GM12878 (cell line): Measurements from ENCODE around the gene VSX2. TPM values are rescaled to one million over a fixed set of nuclear protein-coding genes. Genes with fewer than 3 reads are reported as not detected.

Experiments used
- ATAC-seq: fragments of 200-7000 bp; cut with Tn5 transposase; 3 replicates; pipeline ENCODE4 v1.9.1; 2020; ENCODE audit warnings: mild to moderate bottlenecking, moderate library complexity
- BruUV-seq: library from RNA; stranded (reverse); fragments of 400-500 nt; replicated peaks from 2 replicates; lab custom pipeline; 2021; lab: Mats Ljungman, UMichigan
- CTCF ChIA-PET: fragments of 300-600 bp; sonication (Branson Sonifier 250); formaldehyde crosslinking; extraction: SDS; loops from one replicate; lab custom pipeline; 2021; ENCODE audit warnings: inconsistent platforms; lab: Yijun Ruan, JAX
- POLR2A ChIA-PET: fragments of 350-600 bp; formaldehyde crosslinking; extraction: SDS; loops from one replicate; lab custom pipeline; 2021; ENCODE audit warnings: inconsistent platforms; lab: Charles Lee
- RAD21 ChIA-PET: fragments of 300-600 bp; sonication (Branson Sonifier 250); formaldehyde crosslinking; loops from one replicate; lab custom pipeline; 2023; ENCODE audit warnings: antibody characterized with exemption; ENCODE audit not compliant: unreplicated experiment; lab: Charles Lee
- SMC1A ChIA-PET: fragments of 300-600 bp; sonication (Branson Sonifier 250); formaldehyde crosslinking; loops from one replicate; lab custom pipeline; 2023; ENCODE audit not compliant: unreplicated experiment, uncharacterized antibody; lab: Charles Lee
- DNase-seq: peaks from one replicate; pipeline ENCODE4 v3.0.0-alpha.2; 2011; ENCODE audit warnings: low read depth, low spot score
- FAIRE-seq: peaks from 3 replicates; lab custom pipeline; 2011; peaks lifted over from hg19 to GRCh38; lab: Jason Lieb, UNC
- H2AFZ ChIP-seq: 2 replicates; pipeline ENCODE4 v1.6.0; 2011; ENCODE audit warnings: low read depth, low read length, control low read depth; ENCODE audit not compliant: control insufficient read depth
- H3K27ac ChIP-seq: 2 replicates; pipeline ENCODE4 v1.5.1; 2011; ENCODE audit warnings: control low read depth; ENCODE audit not compliant: control insufficient read depth, insufficient read depth
- H3K27me3 ChIP-seq, 2 experiments: replicated peaks in 1 of 2; 2 replicates each; pipeline versions ENCODE4 v1.6.0 to v1.6.1; 2011; ENCODE audit warnings: low read length in 1 of 2; ENCODE audit not compliant: control insufficient read depth in 2 of 2, insufficient read depth in 2 of 2
- H3K36me3 ChIP-seq, 2 experiments: 2 replicates each; pipeline ENCODE4 v1.5.1; 2011; ENCODE audit warnings: low read length in 1 of 2; ENCODE audit not compliant: control insufficient read depth in 2 of 2, insufficient read depth in 2 of 2
- H3K4me1 ChIP-seq: 2 replicates; pipeline ENCODE4 v1.6.1; 2011; ENCODE audit warnings: mild to moderate bottlenecking, low read length, moderate library complexity, mixed read lengths; ENCODE audit not compliant: control insufficient read depth, insufficient read depth
- H3K4me2 ChIP-seq: 2 replicates; pipeline ENCODE4 v1.6.0; 2011; ENCODE audit warnings: control low read depth; ENCODE audit not compliant: control insufficient read depth, insufficient read depth
- H3K4me3 ChIP-seq: fragments of 200-600 bp; sonication (generic); 2 replicates; pipeline ENCODE4 v1.5.1; 2016
- H3K79me2 ChIP-seq: 2 replicates; pipeline ENCODE4 v1.6.0; 2011; ENCODE audit warnings: low read length; ENCODE audit not compliant: control insufficient read depth, insufficient read depth
- H3K9ac ChIP-seq: 2 replicates; pipeline ENCODE4 v1.8.0; 2011; ENCODE audit warnings: low read length, control low read depth, mixed read lengths; ENCODE audit not compliant: control insufficient read depth, insufficient read depth
- H3K9me3 ChIP-seq: replicated peaks from 3 replicates; pipeline ENCODE4 v1.5.1; 2011; ENCODE audit warnings: mild to moderate bottlenecking, low read length; ENCODE audit not compliant: control insufficient read depth, insufficient read depth
- H4K20me1 ChIP-seq: 2 replicates; pipeline ENCODE4 v1.6.0; 2011; ENCODE audit not compliant: control insufficient read depth, insufficient read depth
- FOXK2 ChIP-seq: fragments of 450-650 bp; IDR thresholded peaks from 2 replicates; pipeline ENCODE4 v1.6.1; 2017; ENCODE audit warnings: mild to moderate bottlenecking, moderate library complexity
- JUNB ChIP-seq: IDR thresholded peaks from 2 replicates; pipeline ENCODE4 v1.6.1; 2016; ENCODE audit warnings: antibody characterized with exemption, mild to moderate bottlenecking
- NFIC ChIP-seq: IDR thresholded peaks from 2 replicates; pipeline ENCODE4 v1.6.1; 2012; ENCODE audit warnings: low read depth, mild to moderate bottlenecking, inconsistent platforms, low read length, moderate library complexity
- NR2C2 ChIP-seq: IDR thresholded peaks from 2 replicates; pipeline ENCODE4 v1.6.1; 2011; ENCODE audit warnings: borderline replicate concordance, low read depth; ENCODE audit not compliant: control insufficient read depth, insufficient read length
- PRDM15 ChIP-seq: fragments of 450-650 bp; formaldehyde crosslinking; IDR thresholded peaks from 2 replicates; pipeline ENCODE4 v1.4.0; 2020; ENCODE audit warnings: mild to moderate bottlenecking, moderate library complexity
- WRNIP1 ChIP-seq: IDR thresholded peaks from 2 replicates; pipeline ENCODE4 v1.6.1; 2011; ENCODE audit warnings: low read depth, low read length, improper control_type of control experiment, borderline replicate concordance
- WGBS: methylation state at CpG from one replicate; pipeline ENCODE4 v1.1.6; 2016; ENCODE audit warnings: low lambda C conversion rate; ENCODE audit not compliant: insufficient replicate concordance, insufficient coverage; ENCODE audit errors: missing lambda C conversion rate; 5-methylcytosine and 5-hydroxymethylcytosine counted together
- in situ Hi-C: fragments of 300-500 bp; cut with MboI; formaldehyde crosslinking; loops from 9 replicates; pipeline ENCODE4 v1.14.3; 2018; ENCODE audit warnings: mixed read lengths
- intact Hi-C: fragments of 100-400 bp; cut with micrococcal nuclease; formaldehyde crosslinking; loops from one replicate; pipeline ENCODE4 v1.14.2; 2022; ENCODE audit not compliant: unreplicated experiment
- polyA plus RNA-seq, 11 experiments: library from polyadenylated mRNA; depleted of rRNA in 4 of 11; unstranded in 6 of 11; stranded (reverse) in 5 of 11; fragments of >200 nt; fragmentation: Nextera tagmentation in 4 of 11; fragmentation: Illumina TruSeq in 1 of 11; extraction: Ambion mirVana in 4 of 11; extraction: Trizol in 1 of 11; gene quantifications; 1 replicate in 1 of 11; 2 replicates in 10 of 11; pipeline versions ENCODE4 v1.2.1 to v1.2.3, GENCODE V29; 2011 to 2016; ENCODE audit warnings: inconsistent platforms in 2 of 11, missing spikeins in 2 of 11, low read depth in 1 of 11
- total RNA-seq, 4 experiments: library from RNA; depleted of rRNA in 3 of 4; stranded (reverse); fragments of >200 nt in 3 of 4; fragmentation: Illumina TruSeq in 1 of 4; extraction: Trizol in 1 of 4; gene quantifications; 2 replicates each; pipeline versions ENCODE4 v1.2.1 to v1.2.3, GENCODE V29; 2013 to 2021
- TF ChIP-seq, protein P1 (sequence below): IDR thresholded peaks from 2 replicates; pipeline ENCODE4 v1.6.1; 2012; ENCODE audit warnings: improper control_type of control experiment, low read depth, low read length; ENCODE audit not compliant: insufficient replicate concordance
- TF ChIP-seq, protein P2 (sequence below): fragments of 450-650 bp; IDR thresholded peaks from 2 replicates; pipeline ENCODE4 v1.6.1; 2018; ENCODE audit warnings: borderline replicate concordance, mild to moderate bottlenecking; ENCODE audit not compliant: partially characterized antibody

Gene VSX2
- total and polyA plus RNA-seq, 10 of the 15 experiments (the other 5 are each of a cell fraction or from before 2014, with no cell fraction given) = 0.04 to 0.05 TPM; not detected in 8

GRCh38 chr14:74223016-74223415, 16.2 kb upstream of the VSX2 start (continued):
- no peak for TF ChIP-seq PRDM15 (CRISPR knock-in tag)

DNA sequence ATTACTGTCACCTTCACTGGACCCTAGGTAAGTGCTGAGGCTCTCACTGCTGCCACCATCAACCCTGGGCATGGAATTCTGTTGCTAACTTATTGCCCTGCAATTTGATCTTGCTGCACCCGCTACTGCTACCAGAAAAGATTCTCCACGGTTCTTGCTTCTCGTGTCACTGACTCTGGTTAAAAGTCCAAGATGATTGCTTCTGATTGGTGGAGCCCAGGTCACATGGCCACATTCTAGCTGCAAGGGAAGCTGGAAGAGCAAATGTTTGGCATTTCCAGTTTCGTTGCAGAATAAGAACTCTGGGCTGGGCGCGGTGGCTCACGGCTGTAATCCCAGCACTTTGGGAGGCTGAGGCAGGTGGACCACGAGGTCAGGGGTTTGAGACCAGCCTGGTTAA, 7.5 kb upstream of the VSX2 start:
- no peaks in the 10 kb centered on the region for H3K9me3 ChIP-seq
- no peak for ATAC-seq
- FAIRE-seq = no peak
- no peaks in the 10 kb centered on the region for H3K36me3 ChIP-seq
- in situ Hi-C loops = no loop called here
- H3K4me3 ChIP-seq = no peak overlapping the region
- ChIA-PET RAD21 (no interaction called here), SMC1A (interaction anchor here (1.2 kb wide), 1 partner anchor 16 kb away, joined by 3 read pairs; no protein-coding TSS in a partner anchor), POLR2A (no interaction called here), CTCF (no interaction called here)
- intact Hi-C loops = no loop called here
- H4K20me1 ChIP-seq = no peaks in the 10 kb centered on the region
- BruUV-seq = no TSS peak
- no peak overlapping the region for H3K27ac ChIP-seq
- H3K9ac ChIP-seq = no peak overlapping the region
- H3K4me1 ChIP-seq = no peaks in the 10 kb centered on the region
- no peaks in the 10 kb centered on the region for H3K79me2 ChIP-seq
- WGBS = 60% methylated on average over 7 of the region's 8 CpGs
- no peak for DNase-seq
- H3K4me2 ChIP-seq = no peak overlapping the region
- H2AFZ ChIP-seq = no peak overlapping the region
- H3K27me3 ChIP-seq = peaks cover 2 to 5% of the 10 kb centered on the region in 2 experiments; a peak in 3 of 4 replicates
- TF ChIP-seq JUNB (no peak), NFIC (no peak), NR2C2 (no peak), WRNIP1 (no peak), FOXK2 (no peak)
- TF ChIP-seq, protein P1, sequence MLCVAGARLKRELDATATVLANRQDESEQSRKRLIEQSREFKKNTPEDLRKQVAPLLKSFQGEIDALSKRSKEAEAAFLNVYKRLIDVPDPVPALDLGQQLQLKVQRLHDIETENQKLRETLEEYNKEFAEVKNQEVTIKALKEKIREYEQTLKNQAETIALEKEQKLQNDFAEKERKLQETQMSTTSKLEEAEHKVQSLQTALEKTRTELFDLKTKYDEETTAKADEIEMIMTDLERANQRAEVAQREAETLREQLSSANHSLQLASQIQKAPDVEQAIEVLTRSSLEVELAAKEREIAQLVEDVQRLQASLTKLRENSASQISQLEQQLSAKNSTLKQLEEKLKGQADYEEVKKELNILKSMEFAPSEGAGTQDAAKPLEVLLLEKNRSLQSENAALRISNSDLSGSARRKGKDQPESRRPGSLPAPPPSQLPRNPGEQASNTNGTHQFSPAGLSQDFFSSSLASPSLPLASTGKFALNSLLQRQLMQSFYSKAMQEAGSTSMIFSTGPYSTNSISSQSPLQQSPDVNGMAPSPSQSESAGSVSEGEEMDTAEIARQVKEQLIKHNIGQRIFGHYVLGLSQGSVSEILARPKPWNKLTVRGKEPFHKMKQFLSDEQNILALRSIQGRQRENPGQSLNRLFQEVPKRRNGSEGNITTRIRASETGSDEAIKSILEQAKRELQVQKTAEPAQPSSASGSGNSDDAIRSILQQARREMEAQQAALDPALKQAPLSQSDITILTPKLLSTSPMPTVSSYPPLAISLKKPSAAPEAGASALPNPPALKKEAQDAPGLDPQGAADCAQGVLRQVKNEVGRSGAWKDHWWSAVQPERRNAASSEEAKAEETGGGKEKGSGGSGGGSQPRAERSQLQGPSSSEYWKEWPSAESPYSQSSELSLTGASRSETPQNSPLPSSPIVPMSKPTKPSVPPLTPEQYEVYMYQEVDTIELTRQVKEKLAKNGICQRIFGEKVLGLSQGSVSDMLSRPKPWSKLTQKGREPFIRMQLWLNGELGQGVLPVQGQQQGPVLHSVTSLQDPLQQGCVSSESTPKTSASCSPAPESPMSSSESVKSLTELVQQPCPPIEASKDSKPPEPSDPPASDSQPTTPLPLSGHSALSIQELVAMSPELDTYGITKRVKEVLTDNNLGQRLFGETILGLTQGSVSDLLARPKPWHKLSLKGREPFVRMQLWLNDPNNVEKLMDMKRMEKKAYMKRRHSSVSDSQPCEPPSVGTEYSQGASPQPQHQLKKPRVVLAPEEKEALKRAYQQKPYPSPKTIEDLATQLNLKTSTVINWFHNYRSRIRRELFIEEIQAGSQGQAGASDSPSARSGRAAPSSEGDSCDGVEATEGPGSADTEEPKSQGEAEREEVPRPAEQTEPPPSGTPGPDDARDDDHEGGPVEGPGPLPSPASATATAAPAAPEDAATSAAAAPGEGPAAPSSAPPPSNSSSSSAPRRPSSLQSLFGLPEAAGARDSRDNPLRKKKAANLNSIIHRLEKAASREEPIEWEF = no peak
- TF ChIP-seq, protein P2, sequence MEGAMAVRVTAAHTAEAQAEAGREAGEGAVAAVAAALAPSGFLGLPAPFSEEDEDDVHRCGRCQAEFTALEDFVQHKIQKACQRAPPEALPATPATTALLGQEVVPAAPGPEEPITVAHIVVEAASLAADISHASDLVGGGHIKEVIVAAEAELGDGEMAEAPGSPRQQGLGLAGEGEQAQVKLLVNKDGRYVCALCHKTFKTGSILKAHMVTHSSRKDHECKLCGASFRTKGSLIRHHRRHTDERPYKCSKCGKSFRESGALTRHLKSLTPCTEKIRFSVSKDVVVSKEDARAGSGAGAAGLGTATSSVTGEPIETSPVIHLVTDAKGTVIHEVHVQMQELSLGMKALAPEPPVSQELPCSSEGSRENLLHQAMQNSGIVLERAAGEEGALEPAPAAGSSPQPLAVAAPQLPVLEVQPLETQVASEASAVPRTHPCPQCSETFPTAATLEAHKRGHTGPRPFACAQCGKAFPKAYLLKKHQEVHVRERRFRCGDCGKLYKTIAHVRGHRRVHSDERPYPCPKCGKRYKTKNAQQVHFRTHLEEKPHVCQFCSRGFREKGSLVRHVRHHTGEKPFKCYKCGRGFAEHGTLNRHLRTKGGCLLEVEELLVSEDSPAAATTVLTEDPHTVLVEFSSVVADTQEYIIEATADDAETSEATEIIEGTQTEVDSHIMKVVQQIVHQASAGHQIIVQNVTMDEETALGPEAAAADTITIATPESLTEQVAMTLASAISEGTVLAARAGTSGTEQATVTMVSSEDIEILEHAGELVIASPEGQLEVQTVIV = no peak
